ENCODE measurements around the gene MUC3A. TPM values are rescaled to one million over a fixed set of nuclear protein-coding genes. Genes with fewer than 3 reads are reported as not detected.
A peak's percentile ranks its signal among the peaks of the same experiment; 100 is the strongest.

The MUC3A gene
- total and polyA plus RNA-seq, 2 experiments from 2014 or later: 16.3 to 44.4 TPM

DNA sequence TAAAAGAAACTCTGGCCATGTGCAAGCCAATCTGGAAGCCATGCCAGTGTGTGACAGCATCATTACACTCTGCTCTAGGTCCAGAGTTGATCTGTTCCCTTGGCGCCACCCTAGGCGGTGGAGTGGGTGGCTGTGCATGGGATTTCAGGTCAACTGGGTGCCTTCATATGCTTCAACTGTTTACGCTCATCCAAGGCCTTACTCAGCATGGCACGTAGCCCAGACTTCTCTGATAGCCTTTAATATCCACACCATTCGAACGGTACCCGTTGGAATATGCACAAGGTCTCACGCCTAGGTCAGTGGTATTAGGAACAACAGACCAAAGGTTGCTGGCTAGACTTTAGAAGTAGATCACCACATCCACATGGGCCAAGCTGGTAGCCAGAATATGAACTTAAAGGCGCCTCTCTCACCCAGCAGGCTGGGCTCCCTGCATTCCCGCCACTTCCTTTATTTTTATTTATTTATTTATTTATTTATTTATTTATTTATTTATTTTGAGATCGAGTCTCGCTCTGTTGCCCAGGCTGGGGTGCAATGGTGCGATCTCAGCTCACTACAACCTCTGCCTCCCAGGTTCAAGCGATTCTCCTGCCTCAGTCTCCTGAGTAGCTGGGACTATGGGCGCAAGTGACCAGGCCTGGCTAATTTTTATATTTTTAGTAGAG lies 35.0 kb upstream of the MUC3A start:
- H3K27ac Mint-ChIP-seq: no peak overlapping the region
- H3K4me1 ChIP-seq (ENCODE audit: insufficient read depth): peaks cover 5% of the 10 kb centered on the region; the same call in 1 of the 2 replicates
- no peak overlapping the region for H3K4me2 ChIP-seq
- TF ChIP-seq POLR2AphosphoS5 (IDR thresholded peaks at IDR 0.05; ENCODE audit: low read depth): no peak
- TF ChIP-seq EZH2 (IDR thresholded peaks at IDR 0.05; ENCODE audit: low read depth, unreplicated experiment): no peak
- no peak for TF ChIP-seq NANOG (IDR thresholded peaks at IDR 0.05; ENCODE audit: borderline replicate concordance)
- TF ChIP-seq, protein P1, sequence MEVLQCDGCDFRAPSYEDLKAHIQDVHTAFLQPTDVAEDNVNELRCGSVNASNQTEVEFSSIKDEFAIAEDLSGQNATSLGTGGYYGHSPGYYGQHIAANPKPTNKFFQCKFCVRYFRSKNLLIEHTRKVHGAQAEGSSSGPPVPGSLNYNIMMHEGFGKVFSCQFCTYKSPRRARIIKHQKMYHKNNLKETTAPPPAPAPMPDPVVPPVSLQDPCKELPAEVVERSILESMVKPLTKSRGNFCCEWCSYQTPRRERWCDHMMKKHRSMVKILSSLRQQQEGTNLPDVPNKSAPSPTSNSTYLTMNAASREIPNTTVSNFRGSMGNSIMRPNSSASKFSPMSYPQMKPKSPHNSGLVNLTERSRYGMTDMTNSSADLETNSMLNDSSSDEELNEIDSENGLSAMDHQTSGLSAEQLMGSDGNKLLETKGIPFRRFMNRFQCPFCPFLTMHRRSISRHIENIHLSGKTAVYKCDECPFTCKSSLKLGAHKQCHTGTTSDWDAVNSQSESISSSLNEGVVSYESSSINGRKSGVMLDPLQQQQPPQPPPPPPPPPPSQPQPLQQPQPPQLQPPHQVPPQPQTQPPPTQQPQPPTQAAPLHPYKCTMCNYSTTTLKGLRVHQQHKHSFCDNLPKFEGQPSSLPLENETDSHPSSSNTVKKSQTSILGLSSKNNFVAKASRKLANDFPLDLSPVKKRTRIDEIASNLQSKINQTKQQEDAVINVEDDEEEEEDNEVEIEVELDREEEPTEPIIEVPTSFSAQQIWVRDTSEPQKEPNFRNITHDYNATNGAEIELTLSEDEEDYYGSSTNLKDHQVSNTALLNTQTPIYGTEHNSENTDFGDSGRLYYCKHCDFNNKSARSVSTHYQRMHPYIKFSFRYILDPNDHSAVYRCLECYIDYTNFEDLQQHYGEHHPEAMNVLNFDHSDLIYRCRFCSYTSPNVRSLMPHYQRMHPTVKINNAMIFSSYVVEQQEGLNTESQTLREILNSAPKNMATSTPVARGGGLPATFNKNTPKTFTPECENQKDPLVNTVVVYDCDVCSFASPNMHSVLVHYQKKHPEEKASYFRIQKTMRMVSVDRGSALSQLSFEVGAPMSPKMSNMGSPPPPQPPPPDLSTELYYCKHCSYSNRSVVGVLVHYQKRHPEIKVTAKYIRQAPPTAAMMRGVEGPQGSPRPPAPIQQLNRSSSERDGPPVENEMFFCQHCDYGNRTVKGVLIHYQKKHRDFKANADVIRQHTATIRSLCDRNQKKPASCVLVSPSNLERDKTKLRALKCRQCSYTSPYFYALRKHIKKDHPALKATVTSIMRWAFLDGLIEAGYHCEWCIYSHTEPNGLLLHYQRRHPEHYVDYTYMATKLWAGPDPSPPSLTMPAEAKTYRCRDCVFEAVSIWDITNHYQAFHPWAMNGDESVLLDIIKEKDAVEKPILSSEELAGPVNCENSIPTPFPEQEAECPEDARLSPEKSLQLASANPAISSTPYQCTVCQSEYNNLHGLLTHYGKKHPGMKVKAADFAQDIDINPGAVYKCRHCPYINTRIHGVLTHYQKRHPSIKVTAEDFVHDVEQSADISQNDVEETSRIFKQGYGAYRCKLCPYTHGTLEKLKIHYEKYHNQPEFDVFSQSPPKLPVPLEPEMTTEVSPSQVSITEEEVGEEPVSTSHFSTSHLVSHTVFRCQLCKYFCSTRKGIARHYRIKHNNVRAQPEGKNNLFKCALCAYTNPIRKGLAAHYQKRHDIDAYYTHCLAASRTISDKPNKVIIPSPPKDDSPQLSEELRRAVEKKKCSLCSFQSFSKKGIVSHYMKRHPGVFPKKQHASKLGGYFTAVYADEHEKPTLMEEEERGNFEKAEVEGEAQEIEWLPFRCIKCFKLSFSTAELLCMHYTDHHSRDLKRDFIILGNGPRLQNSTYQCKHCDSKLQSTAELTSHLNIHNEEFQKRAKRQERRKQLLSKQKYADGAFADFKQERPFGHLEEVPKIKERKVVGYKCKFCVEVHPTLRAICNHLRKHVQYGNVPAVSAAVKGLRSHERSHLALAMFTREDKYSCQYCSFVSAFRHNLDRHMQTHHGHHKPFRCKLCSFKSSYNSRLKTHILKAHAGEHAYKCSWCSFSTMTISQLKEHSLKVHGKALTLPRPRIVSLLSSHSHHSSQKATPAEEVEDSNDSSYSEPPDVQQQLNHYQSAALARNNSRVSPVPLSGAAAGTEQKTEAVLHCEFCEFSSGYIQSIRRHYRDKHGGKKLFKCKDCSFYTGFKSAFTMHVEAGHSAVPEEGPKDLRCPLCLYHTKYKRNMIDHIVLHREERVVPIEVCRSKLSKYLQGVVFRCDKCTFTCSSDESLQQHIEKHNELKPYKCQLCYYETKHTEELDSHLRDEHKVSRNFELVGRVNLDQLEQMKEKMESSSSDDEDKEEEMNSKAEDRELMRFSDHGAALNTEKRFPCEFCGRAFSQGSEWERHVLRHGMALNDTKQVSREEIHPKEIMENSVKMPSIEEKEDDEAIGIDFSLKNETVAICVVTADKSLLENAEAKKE (CRISPR knock-in tag; IDR thresholded peaks at IDR 0.05): no peak
- TF ChIP-seq, protein P2, sequence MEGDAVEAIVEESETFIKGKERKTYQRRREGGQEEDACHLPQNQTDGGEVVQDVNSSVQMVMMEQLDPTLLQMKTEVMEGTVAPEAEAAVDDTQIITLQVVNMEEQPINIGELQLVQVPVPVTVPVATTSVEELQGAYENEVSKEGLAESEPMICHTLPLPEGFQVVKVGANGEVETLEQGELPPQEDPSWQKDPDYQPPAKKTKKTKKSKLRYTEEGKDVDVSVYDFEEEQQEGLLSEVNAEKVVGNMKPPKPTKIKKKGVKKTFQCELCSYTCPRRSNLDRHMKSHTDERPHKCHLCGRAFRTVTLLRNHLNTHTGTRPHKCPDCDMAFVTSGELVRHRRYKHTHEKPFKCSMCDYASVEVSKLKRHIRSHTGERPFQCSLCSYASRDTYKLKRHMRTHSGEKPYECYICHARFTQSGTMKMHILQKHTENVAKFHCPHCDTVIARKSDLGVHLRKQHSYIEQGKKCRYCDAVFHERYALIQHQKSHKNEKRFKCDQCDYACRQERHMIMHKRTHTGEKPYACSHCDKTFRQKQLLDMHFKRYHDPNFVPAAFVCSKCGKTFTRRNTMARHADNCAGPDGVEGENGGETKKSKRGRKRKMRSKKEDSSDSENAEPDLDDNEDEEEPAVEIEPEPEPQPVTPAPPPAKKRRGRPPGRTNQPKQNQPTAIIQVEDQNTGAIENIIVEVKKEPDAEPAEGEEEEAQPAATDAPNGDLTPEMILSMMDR (conservative IDR thresholded peaks at IDR 0.05; ENCODE audit: low read depth in 2 of 2): no peak
- TF ChIP-seq, protein P3, sequence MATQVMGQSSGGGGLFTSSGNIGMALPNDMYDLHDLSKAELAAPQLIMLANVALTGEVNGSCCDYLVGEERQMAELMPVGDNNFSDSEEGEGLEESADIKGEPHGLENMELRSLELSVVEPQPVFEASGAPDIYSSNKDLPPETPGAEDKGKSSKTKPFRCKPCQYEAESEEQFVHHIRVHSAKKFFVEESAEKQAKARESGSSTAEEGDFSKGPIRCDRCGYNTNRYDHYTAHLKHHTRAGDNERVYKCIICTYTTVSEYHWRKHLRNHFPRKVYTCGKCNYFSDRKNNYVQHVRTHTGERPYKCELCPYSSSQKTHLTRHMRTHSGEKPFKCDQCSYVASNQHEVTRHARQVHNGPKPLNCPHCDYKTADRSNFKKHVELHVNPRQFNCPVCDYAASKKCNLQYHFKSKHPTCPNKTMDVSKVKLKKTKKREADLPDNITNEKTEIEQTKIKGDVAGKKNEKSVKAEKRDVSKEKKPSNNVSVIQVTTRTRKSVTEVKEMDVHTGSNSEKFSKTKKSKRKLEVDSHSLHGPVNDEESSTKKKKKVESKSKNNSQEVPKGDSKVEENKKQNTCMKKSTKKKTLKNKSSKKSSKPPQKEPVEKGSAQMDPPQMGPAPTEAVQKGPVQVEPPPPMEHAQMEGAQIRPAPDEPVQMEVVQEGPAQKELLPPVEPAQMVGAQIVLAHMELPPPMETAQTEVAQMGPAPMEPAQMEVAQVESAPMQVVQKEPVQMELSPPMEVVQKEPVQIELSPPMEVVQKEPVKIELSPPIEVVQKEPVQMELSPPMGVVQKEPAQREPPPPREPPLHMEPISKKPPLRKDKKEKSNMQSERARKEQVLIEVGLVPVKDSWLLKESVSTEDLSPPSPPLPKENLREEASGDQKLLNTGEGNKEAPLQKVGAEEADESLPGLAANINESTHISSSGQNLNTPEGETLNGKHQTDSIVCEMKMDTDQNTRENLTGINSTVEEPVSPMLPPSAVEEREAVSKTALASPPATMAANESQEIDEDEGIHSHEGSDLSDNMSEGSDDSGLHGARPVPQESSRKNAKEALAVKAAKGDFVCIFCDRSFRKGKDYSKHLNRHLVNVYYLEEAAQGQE (IDR thresholded peaks at IDR 0.05; ENCODE audit: unreplicated experiment): no peak
- TF ChIP-seq, protein P4, sequence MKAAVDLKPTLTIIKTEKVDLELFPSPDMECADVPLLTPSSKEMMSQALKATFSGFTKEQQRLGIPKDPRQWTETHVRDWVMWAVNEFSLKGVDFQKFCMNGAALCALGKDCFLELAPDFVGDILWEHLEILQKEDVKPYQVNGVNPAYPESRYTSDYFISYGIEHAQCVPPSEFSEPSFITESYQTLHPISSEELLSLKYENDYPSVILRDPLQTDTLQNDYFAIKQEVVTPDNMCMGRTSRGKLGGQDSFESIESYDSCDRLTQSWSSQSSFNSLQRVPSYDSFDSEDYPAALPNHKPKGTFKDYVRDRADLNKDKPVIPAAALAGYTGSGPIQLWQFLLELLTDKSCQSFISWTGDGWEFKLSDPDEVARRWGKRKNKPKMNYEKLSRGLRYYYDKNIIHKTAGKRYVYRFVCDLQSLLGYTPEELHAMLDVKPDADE (IDR thresholded peaks at IDR 0.05): no peak
- no peak for TF ChIP-seq ZNF114 (CRISPR knock-in tag; IDR thresholded peaks at IDR 0.05)
- TF ChIP-seq CREB1 (CRISPR knock-in tag; IDR thresholded peaks at IDR 0.05; ENCODE audit: low read depth): no peak
- TF ChIP-seq ZNF331 (CRISPR knock-in tag; IDR thresholded peaks at IDR 0.05; ENCODE audit: low read depth): no peak
- TF ChIP-seq EZH2phosphoT487 (IDR thresholded peaks at IDR 0.05; ENCODE audit: unreplicated experiment): no peak
- no peak for TF ChIP-seq JUNB (IDR thresholded peaks at IDR 0.05; ENCODE audit: unreplicated experiment)
- no peak for TF ChIP-seq STAT1 (IDR thresholded peaks at IDR 0.05; ENCODE audit: unreplicated experiment)
- no peaks in the 10 kb centered on the region for H3K9me3 Mint-ChIP-seq
- H3K36me3 ChIP-seq (ENCODE audit: insufficient read depth): no peaks in the 10 kb centered on the region
- no peak for ATAC-seq
- peaks cover 8% of the 10 kb centered on the region for H3K27me3 Mint-ChIP-seq (ENCODE audit: insufficient read depth, low read depth, poor library complexity)
- H4K20me1 ChIP-seq (replicated peaks; ENCODE audit: insufficient read depth): no peaks in the 10 kb centered on the region
- DNase-seq (ENCODE audit: low spot score): no peak
- H2AFZ ChIP-seq: peak overlapping the region; percentile 32; the same call in 1 of the 2 replicates
- no peak overlapping the region for H3K27ac ChIP-seq (ENCODE audit: low read depth)
- H3K4me3 ChIP-seq: no peak overlapping the region
- no peaks in the 10 kb centered on the region; the same call in 2 of the 3 replicates for H3K4me1 Mint-ChIP-seq
- H3K9me2 ChIP-seq (ENCODE audit: insufficient read depth): no peaks in the 10 kb centered on the region
- H3F3A ChIP-seq (replicated peaks; ENCODE audit: low read depth): no peaks in the 10 kb centered on the region
- no peaks in the 10 kb centered on the region for H3K27me3 ChIP-seq (ENCODE audit: insufficient read depth)
- H3K4me3 Mint-ChIP-seq: no peak overlapping the region
- no peaks in the 10 kb centered on the region for H3K79me2 ChIP-seq (replicated peaks; ENCODE audit: insufficient read depth)
- no peaks in the 10 kb centered on the region for H3K36me3 Mint-ChIP-seq (ENCODE audit: low read depth)
